COLO829 (cell line): ENCODE data around the gene ARSB.
"Not testable (repeated sequence)": the region's sequence is repeated elsewhere in the genome, so short reads cannot be mapped to it uniquely, and the experiment has no call there.

Experiments
- DNase-seq: peaks from one replicate; pipeline ENCODE4 v3.0.0; 2012; ENCODE audit warnings: low spot score

The ARSB gene

DNA sequence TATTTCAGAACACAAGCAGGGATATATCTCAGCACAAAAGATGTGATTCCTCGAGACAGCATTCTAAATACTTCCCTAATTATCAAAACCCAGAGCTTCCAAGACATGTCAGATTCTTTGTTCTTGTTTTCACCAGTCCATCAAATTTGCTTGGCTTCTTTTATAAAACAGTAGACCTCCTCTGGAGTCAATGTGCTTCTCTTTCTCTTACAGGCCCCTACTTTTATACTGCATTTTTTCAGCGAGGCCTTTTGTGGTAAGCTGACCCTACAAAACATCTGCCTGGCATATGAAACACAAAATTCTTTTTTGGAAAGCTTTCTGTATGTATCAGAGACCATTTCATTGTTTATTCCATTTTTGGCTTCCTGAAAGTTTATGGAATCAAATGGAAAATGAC lies 81.8 kb downstream of the ARSB start:
- no peak for DNase-seq

DNA sequence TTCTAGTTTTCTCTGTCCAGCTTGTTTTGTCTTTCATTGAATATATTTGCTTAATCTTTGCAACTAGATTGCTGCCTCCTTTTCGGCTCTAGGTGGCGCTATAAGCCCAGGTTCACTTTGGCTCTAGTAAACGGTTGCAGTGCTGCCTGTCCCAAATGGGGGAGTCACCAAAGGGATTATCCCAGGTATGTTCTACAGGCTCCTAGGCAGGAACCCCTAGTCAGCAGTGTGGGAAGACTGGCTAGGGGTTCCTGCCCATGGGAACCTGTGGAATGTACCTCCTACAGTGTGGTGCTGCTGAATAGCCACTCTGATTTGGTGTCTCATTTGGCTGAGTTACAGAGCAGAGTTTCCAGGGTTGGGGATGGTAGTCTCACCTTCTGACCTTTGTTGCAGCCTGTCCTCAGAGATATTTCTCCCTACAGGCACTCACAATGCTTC lies 85.2 kb downstream of the ARSB start:
- DNase-seq, result no peak

DNA sequence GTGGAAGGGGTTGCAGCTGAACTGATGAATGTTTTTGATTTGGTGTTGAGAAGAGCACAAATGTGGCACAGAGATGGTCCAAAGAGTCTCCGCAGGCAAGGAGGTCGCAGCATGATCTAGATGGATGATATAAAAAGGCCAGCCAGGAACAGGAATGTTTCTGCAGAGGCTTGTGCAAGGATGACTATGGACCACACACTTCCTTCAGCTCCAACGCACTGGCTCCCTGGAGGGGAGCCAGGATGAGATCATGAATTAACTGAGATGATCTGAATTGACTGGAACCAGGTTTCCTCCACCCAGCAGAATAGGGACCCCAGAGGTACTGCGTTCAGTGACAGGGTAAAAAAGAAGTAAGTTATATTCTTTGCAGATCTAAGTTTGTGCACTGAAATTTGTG lies 89.0 kb downstream of the ARSB start:
- no peak for DNase-seq

DNA sequence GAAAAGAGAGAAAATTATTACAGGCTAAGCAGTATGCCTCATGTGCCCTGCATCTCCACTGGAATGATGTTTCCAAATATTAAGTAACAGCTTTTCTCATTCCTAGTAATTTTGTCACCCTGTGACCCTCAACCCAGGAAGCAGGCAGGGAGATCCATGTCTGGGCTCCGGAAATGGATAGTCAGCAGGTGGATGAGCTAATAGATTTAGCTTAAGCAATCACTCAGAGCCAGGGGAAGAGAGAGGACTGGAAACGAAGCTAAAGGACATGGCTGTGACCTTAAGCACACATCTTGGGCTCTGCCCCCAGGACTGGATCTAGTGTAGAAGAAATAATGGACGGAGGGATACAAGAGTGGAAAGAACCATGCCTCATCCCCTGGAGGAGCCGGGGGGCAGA lies 89.5 kb downstream of the ARSB start:
- DNase-seq, result no peak

DNA sequence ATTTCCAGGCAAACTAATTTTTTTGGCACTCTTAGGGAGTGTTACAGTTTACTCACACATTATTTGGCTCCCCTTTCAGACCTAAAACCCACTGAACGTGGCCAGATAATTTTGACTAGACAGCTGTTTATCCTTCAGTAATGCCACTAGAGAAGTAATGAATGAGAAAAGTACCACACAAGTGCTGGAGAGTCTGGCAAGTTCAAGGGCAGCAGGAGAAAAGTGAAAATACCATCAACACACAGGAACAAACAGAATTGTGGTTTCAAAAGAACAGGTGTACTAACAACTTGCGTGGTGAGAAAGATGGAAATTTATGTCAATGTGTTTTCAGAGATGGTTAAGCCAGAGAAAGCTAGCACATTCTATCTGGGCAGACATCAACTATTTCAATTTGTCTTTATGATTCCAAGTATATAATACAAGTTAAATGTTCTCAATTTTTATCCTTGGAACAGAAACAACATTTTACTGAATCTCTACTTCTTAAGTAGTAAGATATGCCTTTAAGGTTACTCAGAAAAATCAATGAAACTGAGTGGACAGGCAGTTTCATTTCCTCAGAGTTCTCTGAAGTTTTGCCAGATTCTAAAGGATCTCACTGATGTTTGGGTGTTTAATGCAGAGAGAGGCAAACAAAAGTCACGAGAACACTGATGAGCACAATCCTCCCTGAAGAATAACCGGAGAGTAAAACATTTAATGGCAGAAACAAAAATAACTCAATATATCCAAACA lies 91.0 kb downstream of the ARSB start:
- no peak for DNase-seq

DNA sequence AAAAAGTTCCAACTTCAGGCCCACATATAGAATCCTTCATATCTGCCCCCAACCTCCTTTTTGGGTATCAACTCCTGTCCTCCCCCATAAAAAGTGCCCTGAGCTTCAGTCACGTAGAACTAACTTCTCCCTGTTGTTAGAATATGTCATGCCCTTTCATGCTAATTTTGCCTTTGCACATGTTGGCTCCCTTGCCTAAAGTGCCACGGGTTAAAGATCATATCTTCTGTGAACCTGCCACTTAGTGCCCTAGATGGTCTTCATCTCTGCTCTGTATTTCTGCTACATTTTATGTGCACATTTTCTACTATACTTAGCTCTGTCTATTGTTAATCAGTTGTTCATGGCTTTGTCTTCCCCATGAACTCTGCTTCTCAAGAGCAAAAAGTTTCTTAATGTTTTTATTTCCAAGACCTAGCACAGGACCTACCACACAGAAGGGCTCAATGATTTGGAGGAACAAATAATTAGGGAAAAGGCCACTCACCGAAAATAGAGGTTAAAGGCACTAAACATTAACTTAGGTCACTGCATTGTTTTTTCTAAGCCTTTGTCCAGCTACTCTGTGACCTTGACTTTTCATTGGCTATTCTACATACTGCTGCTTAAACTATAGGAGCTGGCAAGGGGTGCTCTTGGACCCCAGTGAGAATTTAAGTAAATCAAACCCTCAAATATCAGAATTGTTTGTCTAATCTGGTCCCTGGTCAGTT lies 94.3 kb downstream of the ARSB start:
- DNase-seq, result no peak

DNA sequence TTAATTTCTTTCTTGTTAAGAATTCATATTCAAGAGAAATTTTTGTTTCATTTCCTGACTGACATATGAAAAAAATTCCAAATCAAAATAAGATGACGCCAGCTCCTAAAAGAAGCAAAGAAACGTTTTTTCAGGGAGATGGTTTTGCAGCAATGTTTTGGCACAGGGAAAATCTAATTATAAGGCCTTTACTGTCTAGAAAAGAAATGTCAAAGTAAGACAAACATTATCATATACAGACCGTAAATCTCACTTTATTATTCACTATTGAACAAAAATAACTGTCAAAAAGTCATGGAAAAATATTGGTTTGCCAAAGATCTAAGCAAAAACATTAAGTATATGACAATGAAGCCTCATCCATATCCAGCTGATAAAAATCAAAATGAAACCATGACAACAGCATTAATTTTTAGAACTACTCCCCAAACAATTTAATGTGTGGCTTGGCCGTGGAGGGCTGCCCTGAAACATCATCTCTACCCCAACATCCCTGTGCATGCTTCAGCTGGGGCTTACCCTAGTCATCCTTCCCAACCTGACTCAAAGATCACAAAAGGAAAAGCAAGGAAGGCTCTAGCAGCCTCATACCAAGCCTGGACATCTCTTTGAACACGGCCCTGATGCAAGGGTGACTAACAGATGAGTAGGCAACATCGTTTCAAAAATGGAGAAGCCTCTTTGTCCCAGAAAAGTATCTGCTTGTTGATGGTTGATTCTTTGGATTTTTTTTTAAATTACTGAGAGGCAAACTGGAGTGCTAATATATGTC lies 95.6 kb downstream of the ARSB start:
- no peak for DNase-seq

DNA sequence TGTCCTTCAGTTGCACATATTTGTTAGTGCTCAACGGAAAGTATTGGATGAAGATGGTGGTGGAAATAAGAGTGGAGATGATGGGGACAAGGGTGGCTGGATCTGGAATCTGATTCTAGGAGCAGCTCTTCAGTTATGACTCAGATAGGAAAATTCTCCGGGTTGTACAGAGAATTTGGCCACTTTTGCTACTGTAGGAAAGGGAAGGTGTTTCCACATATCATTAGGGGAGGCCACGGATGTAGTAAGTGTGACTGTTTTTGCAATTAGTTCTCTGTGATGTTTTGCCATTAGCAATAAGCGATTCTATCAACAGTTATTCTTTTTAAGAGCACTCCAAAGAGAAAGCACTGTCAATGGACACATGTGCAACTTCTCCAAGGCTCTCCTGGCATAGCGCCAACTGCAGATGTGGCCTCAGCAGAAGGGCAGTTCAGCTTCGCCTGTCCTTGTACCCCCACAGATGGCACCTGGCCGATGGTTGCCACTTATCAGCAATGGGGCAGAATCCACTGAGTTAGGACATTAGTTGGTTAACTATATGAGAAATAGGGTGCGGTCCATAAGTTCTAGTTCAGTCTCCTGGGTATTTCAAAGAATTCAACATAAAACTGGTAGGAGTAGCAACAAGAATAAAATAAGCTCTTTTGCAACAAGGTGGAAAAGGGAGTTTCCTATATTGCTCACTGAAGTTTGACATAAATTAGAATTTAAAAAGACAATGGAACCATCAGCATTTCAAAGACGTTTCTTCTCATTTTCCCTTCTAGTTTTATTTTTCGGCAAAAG lies 96.3 kb downstream of the ARSB start:
- no peak for DNase-seq

DNA sequence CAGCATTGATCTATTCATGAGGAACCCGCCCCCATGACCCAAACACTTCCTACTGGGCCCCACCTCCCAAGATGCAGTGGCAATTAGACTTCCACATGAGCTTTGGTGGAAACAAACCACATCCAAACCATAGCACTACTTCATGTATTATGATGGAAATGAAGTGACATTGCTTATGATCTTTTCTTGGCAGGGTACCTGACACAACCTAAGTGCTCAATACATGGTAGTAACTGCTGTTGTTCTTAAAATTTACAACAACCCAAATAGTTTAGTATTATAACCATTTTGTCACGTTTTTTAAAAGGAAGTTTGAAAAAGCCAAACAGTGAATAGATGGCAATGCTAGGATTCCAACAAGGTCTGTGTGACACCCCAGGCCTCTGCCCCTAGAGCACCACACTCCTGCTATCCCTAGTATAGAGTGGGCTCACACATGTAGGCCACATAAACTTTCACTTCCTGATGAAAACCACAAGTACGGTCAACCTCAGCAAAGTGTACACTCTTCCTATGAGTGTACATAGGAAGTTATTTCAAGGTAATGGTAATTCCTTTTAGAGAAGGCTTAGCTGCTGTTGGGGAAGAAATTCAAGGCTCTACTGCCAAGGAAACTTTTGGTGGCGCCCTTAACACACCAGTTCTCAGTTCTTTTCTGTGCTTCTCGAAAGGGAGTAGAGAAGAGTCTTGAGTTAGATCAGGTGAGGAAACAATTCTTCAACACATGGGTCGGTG lies 97.6 kb downstream of the ARSB start:
- DNase-seq, result no peak

DNA sequence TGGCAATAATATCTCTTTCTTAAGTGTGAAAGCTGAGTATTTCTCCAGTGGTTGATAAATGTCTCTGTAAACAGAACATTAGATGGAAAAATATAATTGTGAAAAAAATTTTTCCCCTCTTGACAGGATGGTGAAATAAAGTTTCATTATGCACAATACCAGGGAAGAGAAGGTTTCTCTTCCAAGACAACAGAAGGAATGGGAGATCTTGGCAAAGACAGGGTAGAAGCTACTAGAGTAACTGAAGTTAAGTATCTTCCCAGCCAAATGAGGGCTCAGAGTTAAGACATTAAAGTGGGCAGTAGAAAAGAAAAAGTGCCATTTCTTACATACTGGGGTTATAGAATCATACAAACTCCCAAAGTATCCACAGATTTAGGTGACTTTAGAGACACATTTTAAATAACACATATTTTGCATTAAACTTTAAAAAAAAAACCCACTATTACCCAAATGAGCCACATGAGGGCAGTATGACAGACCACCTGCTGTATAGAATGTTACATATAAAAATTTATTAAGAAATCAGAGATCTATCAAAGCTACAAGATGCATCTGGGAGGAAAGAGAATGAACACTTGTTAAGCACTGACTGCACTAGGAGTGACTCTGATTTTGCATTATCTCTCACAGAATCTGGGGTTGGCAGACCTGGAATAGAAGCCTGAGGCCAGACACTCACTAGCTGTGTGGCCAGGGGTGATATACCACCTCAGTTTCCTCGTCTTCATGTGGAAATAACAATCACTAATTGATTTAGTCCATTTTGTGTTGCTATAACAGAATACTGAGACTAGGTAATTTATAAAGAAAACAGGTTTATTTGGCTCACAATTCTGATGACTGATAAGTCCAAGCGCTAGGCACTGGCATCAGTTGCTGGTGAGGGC lies 98.5 kb downstream of the ARSB start:
- peak; percentile 4 for DNase-seq

DNA sequence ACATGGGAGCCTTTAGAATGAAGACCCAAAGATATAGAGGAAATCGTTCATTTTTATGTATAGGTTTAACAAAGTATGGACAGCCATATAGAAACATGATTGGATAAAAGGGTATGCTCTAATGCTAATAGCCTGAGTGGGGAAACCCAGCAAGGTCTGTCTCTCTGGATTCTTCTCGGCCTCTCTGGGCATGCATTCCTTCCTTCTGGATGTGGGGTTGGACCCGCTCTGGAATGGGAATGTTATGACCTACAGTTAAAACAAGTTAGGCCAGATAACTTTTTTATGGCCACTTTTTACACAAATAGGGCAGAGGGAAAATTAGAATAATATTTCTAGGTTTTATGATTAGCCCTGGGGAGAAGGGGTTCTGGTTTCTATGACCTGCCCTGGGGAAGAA lies 103.2 kb downstream of the ARSB start:
- DNase-seq, result no peak

DNA sequence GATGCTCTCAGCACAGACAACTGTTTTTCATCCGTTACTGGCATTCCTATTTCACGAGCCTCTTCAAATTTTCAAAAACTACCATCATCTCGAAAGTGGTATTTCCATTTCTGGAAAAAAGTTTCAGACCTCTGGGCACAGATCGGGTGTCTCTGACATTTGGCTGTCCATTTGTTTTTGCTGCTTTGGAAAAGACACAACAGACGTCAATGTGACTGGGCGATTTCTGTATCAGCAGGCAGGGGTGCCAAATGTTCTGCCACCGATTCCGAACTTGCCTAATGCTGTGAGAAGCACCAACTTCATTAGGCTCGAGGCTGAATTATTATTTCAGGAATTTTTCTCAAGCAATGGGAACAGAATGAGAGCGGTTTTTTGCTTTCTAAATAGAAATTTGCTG lies 105.6 kb downstream of the ARSB start:
- DNase-seq, result no peak

DNA sequence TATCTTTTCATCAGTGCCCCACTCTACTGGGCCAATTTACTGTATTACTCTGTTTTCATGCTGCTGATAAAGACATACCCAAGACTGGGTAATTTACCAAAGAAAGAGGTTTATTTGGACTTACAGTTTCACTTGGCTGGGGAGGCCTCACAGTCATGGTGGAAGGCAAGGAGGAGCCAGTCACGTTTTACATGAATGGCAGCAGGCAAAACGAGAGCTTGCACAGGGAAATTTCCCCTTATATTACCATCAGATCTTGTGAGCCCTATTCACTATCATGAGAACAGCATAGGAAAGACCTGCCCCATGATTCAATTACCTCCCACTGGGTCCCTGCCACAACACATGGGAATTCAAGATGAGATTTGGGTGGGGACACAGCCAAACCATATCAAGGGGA lies 119.0 kb downstream of the ARSB start:
- DNase-seq, result not testable (repeated sequence)

DNA sequence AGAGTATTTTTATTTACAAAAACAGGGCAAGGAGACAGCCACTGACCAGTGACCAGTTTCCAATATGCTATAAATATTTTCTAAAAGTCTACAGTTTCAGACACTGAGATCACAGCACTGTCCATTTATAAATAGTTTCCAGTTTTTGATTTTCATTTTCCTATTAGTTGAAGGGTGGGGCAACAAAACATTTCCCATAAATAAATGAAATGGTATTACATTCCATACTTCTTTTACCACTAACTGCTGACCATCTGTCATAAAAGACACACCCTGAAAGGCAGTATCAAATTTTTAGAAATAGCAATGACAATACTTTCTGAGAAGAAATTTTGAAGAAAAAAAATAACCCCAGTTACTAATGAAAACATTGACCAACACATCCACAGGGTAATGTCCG lies 126.7 kb downstream of the ARSB start:
- DNase-seq, result no peak

DNA sequence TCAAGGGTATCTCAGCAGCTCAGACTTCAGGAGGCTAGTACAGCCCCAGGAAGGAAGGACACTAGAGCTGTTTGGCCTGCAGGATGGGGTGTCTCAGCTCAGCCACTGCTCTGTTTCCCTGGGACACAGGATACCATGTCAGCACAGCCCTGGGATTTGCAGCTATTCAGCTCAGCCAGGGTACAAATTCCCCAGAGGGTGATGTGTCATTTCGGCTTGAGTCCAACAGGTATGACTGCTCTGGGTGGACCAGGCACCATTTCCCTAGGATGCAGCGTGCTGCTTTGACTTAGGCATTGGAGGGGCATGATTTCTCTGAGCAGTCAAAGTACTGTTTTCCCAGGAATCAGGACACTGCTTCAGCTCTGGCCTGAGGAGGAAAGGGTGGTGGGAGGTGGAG lies 130.1 kb downstream of the ARSB start:
- no peak for DNase-seq

DNA sequence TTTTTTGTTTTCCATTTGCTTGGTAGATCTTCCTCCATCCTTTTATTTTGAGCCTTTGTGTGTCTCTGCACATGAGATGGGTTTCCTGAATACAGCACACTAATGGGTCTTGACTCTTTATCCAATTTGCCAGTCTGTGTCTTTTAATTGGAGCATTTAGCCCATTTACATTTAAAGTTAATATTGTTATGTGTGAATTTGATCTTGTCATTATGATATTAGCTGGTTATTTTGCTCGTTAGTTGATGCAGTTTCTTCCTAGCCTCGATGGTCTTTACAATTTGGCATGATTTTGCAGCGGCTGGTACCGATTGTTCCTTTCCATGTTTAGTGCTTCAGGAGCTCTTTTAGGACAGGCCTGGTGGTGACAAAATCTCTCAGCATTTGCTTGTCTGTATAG lies 133.2 kb downstream of the ARSB start:
- DNase-seq, result not testable (repeated sequence)

DNA sequence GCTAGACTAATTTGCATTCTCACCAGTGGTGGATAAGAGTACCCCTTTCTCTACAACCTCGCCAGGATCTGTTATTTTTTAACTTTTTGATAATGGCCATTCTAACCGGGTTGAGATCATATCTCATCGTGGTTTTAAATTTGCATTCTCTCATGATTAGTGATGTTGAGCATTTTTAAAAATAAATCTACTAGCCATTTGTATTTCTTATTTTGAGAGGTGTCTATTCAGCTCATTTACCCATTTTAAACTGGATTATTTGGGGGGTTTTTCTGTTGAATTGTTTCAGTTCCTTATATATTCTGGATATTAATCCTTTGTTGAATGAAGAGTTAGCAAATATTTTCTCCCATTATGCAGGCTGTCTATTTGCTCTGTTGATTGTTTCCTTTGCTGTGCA lies 139.6 kb downstream of the ARSB start:
- no peak for DNase-seq

DNA sequence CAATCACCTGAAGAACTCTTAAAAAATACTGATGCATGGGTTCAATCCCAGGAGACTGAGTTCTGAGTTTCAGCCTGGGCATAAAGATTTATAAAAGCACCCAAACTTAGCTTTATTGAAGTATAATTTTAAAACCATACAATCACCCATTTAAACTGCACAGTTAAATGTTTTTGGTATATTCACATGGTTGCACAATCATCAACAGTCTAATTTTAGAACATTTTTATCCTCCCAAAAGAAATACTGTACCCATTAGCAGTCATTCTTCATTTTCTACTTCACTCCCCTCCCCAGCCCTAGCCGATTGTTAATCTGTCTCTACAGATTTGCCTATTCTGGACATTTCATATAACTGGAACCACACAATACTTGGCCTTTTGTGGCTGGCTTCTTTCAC lies 141.7 kb downstream of the ARSB start:
- no peak for DNase-seq

DNA sequence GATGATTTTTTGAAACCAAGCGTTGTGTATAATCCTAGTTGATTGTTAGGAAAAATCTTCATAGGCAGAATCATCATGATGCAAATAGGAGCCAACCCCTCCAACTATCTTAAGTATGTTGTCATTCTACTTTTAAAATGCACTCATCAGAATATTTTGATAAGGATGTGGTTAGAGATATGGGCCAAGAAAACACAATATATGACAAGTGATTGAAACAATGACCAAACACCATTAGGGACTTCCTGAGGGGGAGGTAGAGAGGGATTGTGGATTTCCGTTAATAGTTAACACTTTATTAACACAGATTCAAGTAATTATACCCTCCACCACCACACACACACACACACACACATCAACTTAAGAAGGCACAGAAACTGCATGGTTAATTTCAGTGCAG lies 143.3 kb downstream of the ARSB start:
- no peak for DNase-seq

DNA sequence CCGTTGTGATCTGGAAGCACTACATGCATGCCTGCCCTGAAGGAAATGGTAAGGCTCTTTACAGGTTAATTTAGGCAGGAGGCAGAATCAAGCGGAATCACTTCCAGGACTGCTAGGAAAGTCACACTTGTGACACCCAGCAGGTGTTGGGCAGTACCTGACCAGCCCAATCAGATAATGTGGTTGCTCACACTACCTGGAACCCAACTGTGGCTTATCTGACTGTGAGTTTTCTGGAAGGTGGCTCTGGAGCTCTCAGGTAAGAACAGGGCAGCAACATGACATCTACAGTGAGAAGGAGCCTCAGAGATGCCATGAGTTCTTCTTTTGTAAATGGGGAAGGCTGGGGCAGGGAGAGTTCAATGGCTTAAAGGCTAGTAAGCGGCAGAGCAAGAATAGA lies 146.4 kb downstream of the ARSB start:
- DNase-seq, result no peak

DNA sequence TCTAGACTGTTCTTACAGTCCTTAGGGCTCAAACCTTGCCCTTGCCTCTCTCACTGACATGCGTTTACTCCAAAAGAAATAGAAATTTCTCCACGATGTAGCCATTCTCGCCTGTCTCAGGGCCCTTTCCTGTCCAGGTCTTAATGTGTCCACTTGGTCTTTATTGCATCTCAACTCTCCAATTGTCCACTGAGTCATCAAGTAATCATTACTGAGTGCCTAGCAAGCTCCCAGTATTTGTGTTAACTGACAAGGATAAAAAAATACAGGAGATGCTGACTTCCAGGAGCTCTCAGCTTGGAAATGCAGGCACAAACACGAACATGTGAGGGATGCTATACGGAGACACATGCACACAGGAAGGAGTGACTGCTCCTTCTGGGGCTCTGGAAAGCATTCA lies 147.3 kb downstream of the ARSB start:
- DNase-seq, result no peak
